Adipose tissue (tissue), 3 donors: ENCODE data around the gene EMC10. TPM values are rescaled to one million over a fixed set of nuclear protein-coding genes. Genes with fewer than 3 reads are reported as not detected.

ENCODE experiments used
- H3K27ac ChIP-seq: one replicate; pipeline ENCODE4 v1.5.1; 2013; ENCODE audit warnings: low read depth, low read length
- WGBS, 3 donors: extraction: QIAGEN DNeasy Blood & Tissue Kit; methylation state at CpG; one replicate each; pipeline ENCODE4 v1.1.7; 2013; 5-methylcytosine and 5-hydroxymethylcytosine counted together
- polyA plus RNA-seq, 3 donors: library from polyadenylated mRNA; stranded (reverse); fragments of 200-250 nt; gene quantifications; one replicate each; pipeline ENCODE4 v1.2.3, GENCODE V29; 2013
- donor health status: healthy with polysubstance abuse.
- donor health status: Bipolar disorder and iron deficiency.
- donor health status: healthy.

Gene EMC10
- polyA plus RNA-seq, 3 donors = 42.4 to 75.0 (median 69.1) TPM

GRCh38 chr19:50489461-50490011 lies 13.2 kb downstream of the EMC10 start:
- 51 to 52% (median 52%) methylated on average over 23 to 24 of the region's 24 CpGs for WGBS, 3 donors
- H3K27ac ChIP-seq = no peak overlapping the region

- 95 to 98% (median 95%) methylated on average over 18 of the region's 18 CpGs for WGBS, 3 donors
- H3K27ac ChIP-seq = no peak overlapping the region
Observed at GRCh38 chr19:50490411-50490811, 14.1 kb downstream of the EMC10 start.

GRCh38 chr19:50490991-50491472 lies 14.7 kb downstream of the EMC10 start:
- H3K27ac ChIP-seq = no peak overlapping the region
- WGBS, 3 donors = 32 to 49% (median 41%) methylated on average over 26 of the region's 26 CpGs

GRCh38 chr19:50492303-50493052 lies 16.2 kb downstream of the EMC10 start:
- WGBS, 3 donors = 2 to 25% (median 7%) methylated on average over 9 to 12 of the region's 12 CpGs

GRCh38 chr19:50493171-50493570 lies 16.9 kb downstream of the EMC10 start:
- 62 to 78% (median 75%) methylated on average over 7 to 8 of the region's 8 CpGs for WGBS, 3 donors
- H3K27ac ChIP-seq = no peak overlapping the region

More at GRCh38 chr19:50492303-50493052, 16.2 kb downstream of the EMC10 start:
- H3K27ac ChIP-seq = no peak overlapping the region

GRCh38 chr19:50494186-50495019 lies 18.1 kb downstream of the EMC10 start:
- no peak overlapping the region for H3K27ac ChIP-seq
- 62 to 70% (median 64%) methylated on average over 6 to 7 of the region's 7 CpGs for WGBS, 3 donors

GRCh38 chr19:50495020-50495531 lies 18.8 kb downstream of the EMC10 start:
- no peak overlapping the region for H3K27ac ChIP-seq
- 88 to 93% (median 91%) methylated on average over 5 of the region's 5 CpGs for WGBS, 3 donors

GRCh38 chr19:50496189-50497021 lies 20.1 kb downstream of the EMC10 start:
- WGBS, 3 donors = 76 to 79% (median 77%) methylated on average over 28 to 30 of the region's 30 CpGs
- no peak overlapping the region for H3K27ac ChIP-seq

GRCh38 chr19:50497022-50497405 lies 20.7 kb downstream of the EMC10 start:
- no peak overlapping the region for H3K27ac ChIP-seq
- 77 to 85% (median 80%) methylated on average over 8 of the region's 8 CpGs for WGBS, 3 donors

GRCh38 chr19:50498219-50499056 lies 22.1 kb downstream of the EMC10 start:
- WGBS, 3 donors = 76 to 85% (median 83%) methylated on average over 11 of the region's 11 CpGs
- no peak overlapping the region for H3K27ac ChIP-seq

- WGBS, 3 donors = 52 to 69% (median 63%) methylated on average over 22 to 27 of the region's 27 CpGs
Observed at GRCh38 chr19:50500060-50500752, 23.9 kb downstream of the EMC10 start.

GRCh38 chr19:50500753-50501151 lies 24.4 kb downstream of the EMC10 start:
- WGBS, 3 donors = 67 to 84% (median 75%) methylated on average over 8 to 10 of the region's 10 CpGs
- no peak overlapping the region for H3K27ac ChIP-seq

More at GRCh38 chr19:50500060-50500752, 23.9 kb downstream of the EMC10 start:
- no peak overlapping the region for H3K27ac ChIP-seq

GRCh38 chr19:50501186-50501567 lies 24.9 kb downstream of the EMC10 start:
- H3K27ac ChIP-seq = no peak overlapping the region
- WGBS, 3 donors = 72 to 83% (median 74%) methylated on average over 12 of the region's 12 CpGs

GRCh38 chr19:50501568-50502475 lies 25.5 kb downstream of the EMC10 start:
- no peak overlapping the region for H3K27ac ChIP-seq
- 73 to 82% (median 75%) methylated on average over 24 to 25 of the region's 25 CpGs for WGBS, 3 donors

GRCh38 chr19:50505856-50506611 lies 29.7 kb downstream of the EMC10 start:
- whole genome bisulfite sequencing, 3 donors = 92 to 95% (median 94%) methylated on average over 28 to 30 of the region's 30 CpGs
- H3K27ac ChIP-seq = no peak overlapping the region
